ENCODE results near the gene CBLIF. TPM values are rescaled to one million over a fixed set of nuclear protein-coding genes. Genes with fewer than 3 reads are reported as not detected.

The CBLIF gene
- total RNA-seq, 1 experiment from 2014 or later: not detected

- Mint-ChIP-seq H3K27ac (ENCODE audit: unreplicated experiment) (no peak overlapping the region), H3K36me3 (ENCODE audit: insufficient read depth, unreplicated experiment) (peaks cover 99% of the 10 kb centered on the region), H3K4me3 (ENCODE audit: unreplicated experiment) (no peak overlapping the region), H3K9me3 (ENCODE audit: unreplicated experiment) (no peaks in the 10 kb centered on the region), H3K27me3 (ENCODE audit: insufficient read depth, unreplicated experiment) (no peaks in the 10 kb centered on the region), H3K4me1 (ENCODE audit: low read depth, unreplicated experiment) (peaks cover 28% of the 10 kb centered on the region)
- H3K36me3 ChIP-seq (ENCODE audit: control insufficient read depth, insufficient read depth, low read length): peaks cover 23% of the 10 kb centered on the region; the same call in 1 of the 2 replicates
- ChIA-PET CTCF (no interaction called here), POLR2A (no interaction called here)
- H3K9me3 ChIP-seq: no peaks in the 10 kb centered on the region
- BruUV-seq (replicated peaks): no TSS peak
- H3K4me1 ChIP-seq: peaks cover 9% of the 10 kb centered on the region
- DNase-seq: no peak
- no peaks in the 10 kb centered on the region for H3K27me3 ChIP-seq (replicated peaks; ENCODE audit: control insufficient read depth, insufficient read depth, low read length)
- no peak for TF ChIP-seq CTCF (IDR thresholded peaks at IDR 0.05; ENCODE audit: insufficient read depth in 1 of 2, low read depth in 1 of 2, low read length in 1 of 2, severe bottlenecking in 1 of 2, unreplicated experiment in 1 of 2)
- intact Hi-C loops (cut with micrococcal nuclease; ENCODE audit: unreplicated experiment): no loop called here
- H3K4me3 ChIP-seq (ENCODE audit: low read depth, low read length): no peak overlapping the region
Observed at GRCh38 chr11:59791639-59792038, 53.7 kb downstream of the CBLIF start.

GRCh38 chr11:59787816-59788215, 57.5 kb downstream of the CBLIF start:
- H3K4me1 ChIP-seq: peaks cover 20% of the 10 kb centered on the region
- POLR2A ChIA-PET: no interaction called here
- intact Hi-C loops (cut with micrococcal nuclease; ENCODE audit: unreplicated experiment): loop anchor here (1.0 kb wide), 1 partner anchor 10 kb away; no protein-coding TSS in a partner anchor
- no peaks in the 10 kb centered on the region for H3K9me3 ChIP-seq
- no peaks in the 10 kb centered on the region for H3K27me3 Mint-ChIP-seq (ENCODE audit: insufficient read depth, unreplicated experiment)
- no peak overlapping the region for H3K4me3 ChIP-seq (ENCODE audit: low read depth, low read length)
- no peak for TF ChIP-seq CTCF (IDR thresholded peaks at IDR 0.05; ENCODE audit: insufficient read depth in 1 of 2, low read depth in 1 of 2, low read length in 1 of 2, severe bottlenecking in 1 of 2, unreplicated experiment in 1 of 2)
- no TSS peak for BruUV-seq (replicated peaks)
- H3K27me3 ChIP-seq (replicated peaks; ENCODE audit: control insufficient read depth, insufficient read depth, low read length): no peaks in the 10 kb centered on the region
- no peaks in the 10 kb centered on the region for H3K9me3 Mint-ChIP-seq (ENCODE audit: unreplicated experiment)
- H3K36me3 Mint-ChIP-seq (ENCODE audit: insufficient read depth, unreplicated experiment): peaks cover 93% of the 10 kb centered on the region
- H3K36me3 ChIP-seq (ENCODE audit: control insufficient read depth, insufficient read depth, low read length): peaks cover 17% of the 10 kb centered on the region; the same call in 1 of the 2 replicates
- CTCF ChIA-PET: no interaction called here
- peak overlapping the region; percentile 39 for H3K27ac Mint-ChIP-seq (ENCODE audit: unreplicated experiment)
- H3K4me3 Mint-ChIP-seq (ENCODE audit: unreplicated experiment): no peak overlapping the region
- peaks cover 35% of the 10 kb centered on the region for H3K4me1 Mint-ChIP-seq (ENCODE audit: low read depth, unreplicated experiment)
- no peak for DNase-seq

GRCh38 chr11:59787255-59787588, 58.1 kb downstream of the CBLIF start:
- TF ChIP-seq CTCF (IDR thresholded peaks at IDR 0.05; ENCODE audit: insufficient read depth in 1 of 2, low read depth in 1 of 2, low read length in 1 of 2, severe bottlenecking in 1 of 2, unreplicated experiment in 1 of 2): no peak
- H3K4me1 ChIP-seq: peaks cover 20% of the 10 kb centered on the region
- H3K27me3 ChIP-seq (replicated peaks; ENCODE audit: control insufficient read depth, insufficient read depth, low read length): no peaks in the 10 kb centered on the region
- H3K27me3 Mint-ChIP-seq (ENCODE audit: insufficient read depth, unreplicated experiment): no peaks in the 10 kb centered on the region
- ChIA-PET POLR2A (interaction anchor here (0.9 kb wide), 1 partner anchor 118 kb away, joined by 3 read pairs; the partner anchor contains the start of gene PATL1), CTCF (no interaction called here)
- no peaks in the 10 kb centered on the region for H3K9me3 Mint-ChIP-seq (ENCODE audit: unreplicated experiment)
- peak overlapping the region; percentile 39 for H3K27ac Mint-ChIP-seq (ENCODE audit: unreplicated experiment)
- H3K36me3 Mint-ChIP-seq (ENCODE audit: insufficient read depth, unreplicated experiment): peaks cover 93% of the 10 kb centered on the region
- H3K4me1 Mint-ChIP-seq (ENCODE audit: low read depth, unreplicated experiment): peaks cover 35% of the 10 kb centered on the region
- no TSS peak for BruUV-seq (replicated peaks)
- no peak overlapping the region for H3K4me3 Mint-ChIP-seq (ENCODE audit: unreplicated experiment)
- H3K36me3 ChIP-seq (ENCODE audit: control insufficient read depth, insufficient read depth, low read length): peaks cover 14% of the 10 kb centered on the region; the same call in 1 of the 2 replicates
- H3K4me3 ChIP-seq (ENCODE audit: low read depth, low read length): no peak overlapping the region
- no peaks in the 10 kb centered on the region for H3K9me3 ChIP-seq
- no peak for DNase-seq
- intact Hi-C loops (cut with micrococcal nuclease; ENCODE audit: unreplicated experiment): loop anchor here (1.0 kb wide), 1 partner anchor 9 kb away; no protein-coding TSS in a partner anchor

All from Caco-2 (cell line).